ENCODE measurements around the gene NUP205.

The NUP205 gene

DNA sequence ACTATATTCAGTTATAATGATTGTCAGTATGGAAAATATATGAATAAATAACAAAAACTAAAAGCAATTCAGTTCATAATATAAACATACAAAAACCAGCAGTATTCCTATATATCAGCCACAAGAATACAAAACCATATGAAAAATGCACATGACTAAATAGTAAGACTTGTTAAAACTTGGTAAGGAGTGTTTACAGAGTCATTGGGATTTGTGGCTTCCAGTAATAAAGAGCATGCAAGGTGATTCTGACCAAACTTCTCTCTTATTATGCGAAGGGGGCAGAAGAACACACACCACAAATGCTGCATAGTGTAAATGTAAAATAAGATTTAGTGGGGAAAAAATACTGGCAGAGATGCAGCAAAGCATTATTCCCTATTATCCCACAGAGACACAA, 39.0 kb upstream of the NUP205 start:
- no peak for FAIRE-seq

DNA sequence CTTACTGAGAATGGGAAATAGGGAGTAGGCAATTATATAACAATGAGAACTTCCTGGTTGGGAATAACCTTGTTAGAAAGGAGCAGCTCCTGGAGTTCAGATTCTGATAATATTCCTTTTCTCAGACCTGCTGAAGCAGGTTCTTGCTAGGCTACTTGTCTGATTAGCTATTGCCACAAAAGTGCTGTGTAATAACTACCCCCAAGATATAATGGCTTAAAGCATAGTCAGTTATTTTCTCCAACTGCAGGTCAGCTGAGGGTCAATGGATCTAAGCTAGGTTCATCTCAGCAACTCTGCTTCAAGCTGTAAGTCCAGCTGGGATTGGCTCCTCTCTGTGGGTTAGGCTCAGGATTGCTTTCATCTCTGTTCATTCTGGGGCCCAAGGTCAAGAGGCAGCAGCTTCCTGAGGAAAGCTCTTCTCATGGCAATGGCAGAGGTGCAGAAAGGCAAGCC, 38.5 kb upstream of the NUP205 start:
- no peak for FAIRE-seq
- TF ChIP-seq POLR2AphosphoS5 (IDR thresholded peaks at IDR 0.05; ENCODE audit: low read depth, low read length), result no peak
- no peak for TF ChIP-seq POLR2A (IDR thresholded peaks at IDR 0.05; ENCODE audit: low read depth, low read length)
- TF ChIP-seq TAF1 (IDR thresholded peaks at IDR 0.05; ENCODE audit: borderline replicate concordance, low read depth, low read length), result no peak
- DNase-seq (ENCODE audit: insufficient read length), result no peak

More for the DNA sequence above, 39.0 kb upstream of the NUP205 start:
- TF ChIP-seq POLR2A (IDR thresholded peaks at IDR 0.05; ENCODE audit: low read depth, low read length), result no peak
- no peak for TF ChIP-seq TAF1 (IDR thresholded peaks at IDR 0.05; ENCODE audit: borderline replicate concordance, low read depth, low read length)
- TF ChIP-seq POLR2AphosphoS5 (IDR thresholded peaks at IDR 0.05; ENCODE audit: low read depth, low read length), result no peak
- no peak for DNase-seq (ENCODE audit: insufficient read length)

- DNase-seq (ENCODE audit: insufficient read length) (no peak), FAIRE-seq (no peak)
- TF ChIP-seq POLR2A (IDR thresholded peaks at IDR 0.05; ENCODE audit: low read depth, low read length), result no peak
Observed at GRCh38 chr7:135519871-135520270, 37.8 kb upstream of the NUP205 start.

DNA sequence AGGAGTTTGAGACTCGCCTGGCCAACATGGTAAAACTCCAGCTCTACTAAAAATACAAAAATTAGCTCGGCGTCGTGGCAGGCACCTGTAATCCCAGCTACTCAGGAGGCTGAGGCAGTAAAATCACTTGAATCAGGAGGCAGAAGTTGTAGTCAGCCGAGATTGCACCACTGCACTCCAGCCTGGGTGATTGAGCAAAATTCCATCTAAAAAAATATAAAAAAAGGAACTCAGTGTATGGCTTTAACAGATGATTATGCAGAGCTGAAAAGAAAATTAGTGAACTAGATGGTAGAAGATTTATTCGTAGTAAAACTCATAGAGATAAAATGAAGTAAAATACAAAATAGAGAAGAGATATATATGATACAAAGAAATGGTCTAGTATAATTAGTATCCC, 35.2 kb upstream of the NUP205 start:
- FAIRE-seq (no peak), DNase-seq (ENCODE audit: insufficient read length) (no peak)
- TF ChIP-seq POLR2A (IDR thresholded peaks at IDR 0.05; ENCODE audit: low read depth, low read length) (no peak), POLR2AphosphoS5 (IDR thresholded peaks at IDR 0.05; ENCODE audit: low read depth, low read length) (no peak), TAF1 (IDR thresholded peaks at IDR 0.05; ENCODE audit: borderline replicate concordance, low read depth, low read length) (no peak)

DNA sequence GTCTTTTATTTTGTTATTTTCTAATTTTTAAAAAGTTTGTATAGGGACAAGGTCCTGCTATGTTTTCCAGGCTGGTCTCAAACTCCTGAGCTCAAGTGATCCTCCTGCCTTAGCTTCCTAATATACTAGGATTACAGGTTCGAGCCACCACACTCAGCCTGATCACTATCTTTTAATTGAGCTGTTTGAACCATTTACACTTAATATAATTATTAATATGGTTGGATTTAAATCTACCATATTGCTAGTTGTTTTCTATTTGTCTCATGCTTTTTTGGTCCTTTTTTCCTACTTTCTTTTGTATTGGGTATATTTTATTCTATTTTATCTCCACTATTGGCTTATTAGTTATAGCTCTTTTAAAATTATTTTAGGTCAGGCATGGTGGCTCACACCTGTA, 34.6 kb upstream of the NUP205 start:
- DNase-seq (ENCODE audit: insufficient read length) (no peak), FAIRE-seq (no peak)
- TF ChIP-seq POLR2A (IDR thresholded peaks at IDR 0.05; ENCODE audit: low read depth, low read length) (no peak), POLR2AphosphoS5 (IDR thresholded peaks at IDR 0.05; ENCODE audit: low read depth, low read length) (no peak), TAF1 (IDR thresholded peaks at IDR 0.05; ENCODE audit: borderline replicate concordance, low read depth, low read length) (no peak)

GRCh38 chr7:135525426-135525825, 32.3 kb upstream of the NUP205 start:
- FAIRE-seq (no peak), DNase-seq (ENCODE audit: insufficient read length) (no peak)
- TF ChIP-seq POLR2A (IDR thresholded peaks at IDR 0.05; ENCODE audit: low read depth, low read length) (no peak), TAF1 (IDR thresholded peaks at IDR 0.05; ENCODE audit: borderline replicate concordance, low read depth, low read length) (no peak), POLR2AphosphoS5 (IDR thresholded peaks at IDR 0.05; ENCODE audit: low read depth, low read length) (no peak)

GRCh38 chr7:135527025-135527424, 30.7 kb upstream of the NUP205 start:
- no peak for FAIRE-seq

DNA sequence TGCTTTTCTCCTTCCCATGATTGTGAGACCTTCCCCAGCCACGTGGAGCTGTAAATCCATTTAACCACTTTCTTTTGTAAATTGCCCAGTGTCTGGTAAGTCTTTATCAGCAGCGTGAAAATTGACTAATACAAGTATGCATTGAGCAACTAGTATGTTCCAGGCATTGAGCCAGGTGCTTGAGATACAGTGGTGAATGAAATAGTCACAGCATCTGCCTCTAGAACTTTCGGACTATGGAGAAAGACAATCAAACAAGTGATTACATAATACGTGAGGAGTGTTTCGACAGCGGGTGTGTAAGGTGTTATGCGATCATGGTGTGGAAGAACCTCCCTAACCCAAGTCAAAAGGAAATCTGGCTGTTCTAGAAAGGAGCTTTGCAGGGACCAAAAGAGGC, 21.6 kb upstream of the NUP205 start:
- FAIRE-seq, result no peak
- no peak for DNase-seq (ENCODE audit: insufficient read length)
- TF ChIP-seq POLR2AphosphoS5 (IDR thresholded peaks at IDR 0.05; ENCODE audit: low read depth, low read length) (no peak), TAF1 (IDR thresholded peaks at IDR 0.05; ENCODE audit: borderline replicate concordance, low read depth, low read length) (no peak), POLR2A (IDR thresholded peaks at IDR 0.05; ENCODE audit: low read depth, low read length) (no peak)

More at GRCh38 chr7:135527025-135527424, 30.7 kb upstream of the NUP205 start:
- no peak for TF ChIP-seq TAF1 (IDR thresholded peaks at IDR 0.05; ENCODE audit: borderline replicate concordance, low read depth, low read length)
- no peak for TF ChIP-seq POLR2A (IDR thresholded peaks at IDR 0.05; ENCODE audit: low read depth, low read length)
- no peak for TF ChIP-seq POLR2AphosphoS5 (IDR thresholded peaks at IDR 0.05; ENCODE audit: low read depth, low read length)
- DNase-seq (ENCODE audit: insufficient read length), result no peak

DNA sequence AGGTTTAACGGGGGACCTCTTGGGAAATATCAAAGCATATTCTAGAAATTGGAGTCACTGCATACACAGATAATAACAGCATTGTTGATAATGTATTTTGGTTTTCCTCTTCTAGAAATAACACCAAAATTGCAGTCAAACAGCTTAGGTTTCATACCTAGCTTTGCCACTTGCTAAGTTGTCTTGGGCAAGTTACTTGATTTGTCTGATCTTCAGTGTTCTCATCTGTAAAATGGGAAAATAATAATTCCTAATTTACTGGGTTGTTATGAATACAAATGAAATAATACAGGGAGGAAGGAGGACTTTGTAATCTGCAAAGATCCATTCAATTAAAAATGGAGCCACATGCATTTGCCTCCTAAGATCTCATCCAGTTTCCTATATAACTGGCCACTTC, 20.3 kb upstream of the NUP205 start:
- TF ChIP-seq TAF1 (IDR thresholded peaks at IDR 0.05; ENCODE audit: borderline replicate concordance, low read depth, low read length) (no peak), POLR2AphosphoS5 (IDR thresholded peaks at IDR 0.05; ENCODE audit: low read depth, low read length) (no peak), POLR2A (IDR thresholded peaks at IDR 0.05; ENCODE audit: low read depth, low read length) (no peak)
- no peak for FAIRE-seq
- DNase-seq (ENCODE audit: insufficient read length), result no peak

- TF ChIP-seq POLR2A (IDR thresholded peaks at IDR 0.05; ENCODE audit: low read depth, low read length) (no peak), TAF1 (IDR thresholded peaks at IDR 0.05; ENCODE audit: borderline replicate concordance, low read depth, low read length) (no peak), POLR2AphosphoS5 (IDR thresholded peaks at IDR 0.05; ENCODE audit: low read depth, low read length) (no peak)
- FAIRE-seq, result no peak
Observed at GRCh38 chr7:135537905-135538304, 19.8 kb upstream of the NUP205 start.

DNA sequence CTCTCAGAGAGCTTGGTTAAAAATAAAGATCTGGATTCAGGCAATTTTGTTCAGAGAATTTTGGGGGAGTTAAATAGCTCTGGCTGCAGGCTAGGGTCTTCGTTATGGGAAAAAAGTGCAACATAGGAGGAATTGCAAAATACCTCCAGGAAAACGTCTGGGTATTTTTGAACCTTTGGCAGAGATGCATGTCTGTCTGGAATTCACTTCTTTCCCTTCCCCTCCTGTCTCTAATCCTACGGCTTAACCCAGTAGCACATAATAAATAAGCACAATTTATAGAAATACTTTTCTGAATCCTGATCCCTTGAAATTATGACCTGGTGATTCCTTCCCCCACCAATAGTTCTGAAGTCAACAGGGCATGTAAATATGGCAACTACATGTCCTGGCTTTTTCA, 19.3 kb upstream of the NUP205 start:
- TF ChIP-seq TAF1 (IDR thresholded peaks at IDR 0.05; ENCODE audit: borderline replicate concordance, low read depth, low read length) (no peak), POLR2AphosphoS5 (IDR thresholded peaks at IDR 0.05; ENCODE audit: low read depth, low read length) (no peak), POLR2A (IDR thresholded peaks at IDR 0.05; ENCODE audit: low read depth, low read length) (no peak)
- FAIRE-seq, result no peak
- DNase-seq (ENCODE audit: insufficient read length), result no peak

More at GRCh38 chr7:135537905-135538304, 19.8 kb upstream of the NUP205 start:
- no peak for DNase-seq (ENCODE audit: insufficient read length)

DNA sequence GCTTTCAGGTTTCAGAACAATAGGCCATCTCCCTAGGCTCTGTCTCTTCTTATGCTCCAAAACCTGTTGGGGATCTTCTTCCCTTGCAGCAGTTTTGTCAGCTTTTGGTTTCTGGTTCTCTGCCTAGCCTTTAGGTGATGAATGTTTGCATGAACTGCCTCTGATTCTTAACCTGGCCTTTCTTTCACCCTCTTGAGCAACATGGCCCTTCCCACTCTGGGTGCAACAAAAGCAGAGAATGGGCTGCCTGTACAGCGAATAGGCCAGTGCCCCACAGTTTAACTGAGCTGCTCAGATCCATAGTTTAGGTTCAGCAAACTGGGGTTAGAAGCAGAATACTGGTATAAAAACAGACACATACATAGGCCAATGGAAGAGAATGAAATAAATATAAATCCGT, 18.1 kb upstream of the NUP205 start:
- DNase-seq (ENCODE audit: insufficient read length) (no peak), FAIRE-seq (no peak)
- TF ChIP-seq POLR2A (IDR thresholded peaks at IDR 0.05; ENCODE audit: low read depth, low read length), result no peak
- no peak for TF ChIP-seq POLR2AphosphoS5 (IDR thresholded peaks at IDR 0.05; ENCODE audit: low read depth, low read length)
- TF ChIP-seq TAF1 (IDR thresholded peaks at IDR 0.05; ENCODE audit: borderline replicate concordance, low read depth, low read length), result no peak

DNA sequence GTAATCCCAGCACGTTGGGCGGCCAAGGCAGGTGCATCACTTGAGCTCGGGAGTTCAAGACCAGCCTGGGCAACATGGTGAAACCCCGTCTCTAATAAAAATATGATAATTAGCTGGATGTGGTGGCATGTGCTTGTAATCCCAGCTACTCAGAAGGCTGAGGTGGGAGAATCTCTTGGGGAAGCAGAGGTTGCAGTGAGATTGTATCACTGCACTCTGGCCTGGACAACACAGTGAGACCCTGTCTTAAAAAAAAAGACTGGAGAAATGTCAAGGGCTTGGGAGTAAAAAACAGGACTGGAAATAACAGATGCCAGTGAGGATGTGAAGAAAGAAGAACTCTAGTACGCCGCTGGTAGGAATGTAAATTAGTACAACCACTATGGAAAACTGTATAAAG, 16.7 kb upstream of the NUP205 start:
- DNase-seq (ENCODE audit: insufficient read length) (no peak), FAIRE-seq (no peak)
- TF ChIP-seq TAF1 (IDR thresholded peaks at IDR 0.05; ENCODE audit: borderline replicate concordance, low read depth, low read length) (no peak), POLR2AphosphoS5 (IDR thresholded peaks at IDR 0.05; ENCODE audit: low read depth, low read length) (no peak), POLR2A (IDR thresholded peaks at IDR 0.05; ENCODE audit: low read depth, low read length) (no peak)

Data from GM12892 (cell line).